Right ventricle myocardium inferior (tissue), 1 donor: ENCODE results near the gene FAM107B. TPM values are rescaled to one million over a fixed set of nuclear protein-coding genes. Genes with fewer than 3 reads are reported as not detected.
"Not testable (repeated sequence)": the region's sequence is repeated elsewhere in the genome, so short reads cannot be mapped to it uniquely, and the experiment has no call there.

ENCODE experiments used
- ATAC-seq: fragments of 200-7000 bp; cut with Tn5 transposase; one replicate; pipeline ENCODE4 v1.9.1; 2020; ENCODE audit warnings: mild to moderate bottlenecking, moderate library complexity
- DNase-seq: peaks from one replicate; pipeline ENCODE4 v3.0.0; 2021; ENCODE audit errors: missing footprints
- intact Hi-C: fragments of 100-400 bp; cut with DNase I; formaldehyde crosslinking; loops from one replicate; pipeline ENCODE4 v1.11.0; 2022
- total RNA-seq: library from RNA; stranded (reverse); fragmentation: NEBNext Ultra II Directional; extraction: Animal tissue kit (Norgen Biotek cat#: 25700); gene quantifications from one replicate; pipeline ENCODE4 v1.2.1, GENCODE V29; 2021
- donor health status: DM: no; HTN: yes; CAD: no; lungs with severe emphysema.

The FAM107B gene
- total RNA-seq, 1 donor from 2014 or later = 4.2 TPM

- no peak for DNase-seq
- no peak for ATAC-seq
- intact Hi-C loops = no loop called here
These were observed 73.2 kb downstream of the FAM107B start for GRCh38 chr10:14701466-14701865.

DNA sequence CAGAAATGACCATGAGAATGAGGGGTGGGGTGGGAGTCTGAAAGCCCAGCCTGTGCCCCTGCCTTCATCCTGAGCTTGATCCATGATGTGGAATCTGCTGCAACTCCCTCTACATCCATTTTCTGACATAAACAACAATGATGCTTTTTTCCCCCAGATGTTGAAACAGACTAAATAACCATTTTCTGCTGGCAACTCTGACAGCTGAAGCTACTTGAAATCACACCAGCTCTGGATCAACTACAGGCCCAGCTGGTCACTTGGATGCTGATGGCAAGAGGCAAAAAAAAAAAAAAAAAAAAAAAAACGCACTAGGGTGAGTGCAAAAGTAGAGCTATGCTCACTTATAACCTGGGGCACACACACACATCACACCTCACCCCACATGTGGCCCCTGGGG is 74.2 kb downstream of the FAM107B start:
- intact Hi-C loops = no loop called here
- ATAC-seq (no peak), DNase-seq (no peak)

GRCh38 chr10:14699482-14699881 is 75.2 kb downstream of the FAM107B start:
- no peak for ATAC-seq
- no peak for DNase-seq
- intact Hi-C loops = no loop called here

- ATAC-seq (no peak), DNase-seq (no peak)
- intact Hi-C loops = no loop called here
These were observed 75.9 kb downstream of the FAM107B start for GRCh38 chr10:14698829-14699170.

DNA sequence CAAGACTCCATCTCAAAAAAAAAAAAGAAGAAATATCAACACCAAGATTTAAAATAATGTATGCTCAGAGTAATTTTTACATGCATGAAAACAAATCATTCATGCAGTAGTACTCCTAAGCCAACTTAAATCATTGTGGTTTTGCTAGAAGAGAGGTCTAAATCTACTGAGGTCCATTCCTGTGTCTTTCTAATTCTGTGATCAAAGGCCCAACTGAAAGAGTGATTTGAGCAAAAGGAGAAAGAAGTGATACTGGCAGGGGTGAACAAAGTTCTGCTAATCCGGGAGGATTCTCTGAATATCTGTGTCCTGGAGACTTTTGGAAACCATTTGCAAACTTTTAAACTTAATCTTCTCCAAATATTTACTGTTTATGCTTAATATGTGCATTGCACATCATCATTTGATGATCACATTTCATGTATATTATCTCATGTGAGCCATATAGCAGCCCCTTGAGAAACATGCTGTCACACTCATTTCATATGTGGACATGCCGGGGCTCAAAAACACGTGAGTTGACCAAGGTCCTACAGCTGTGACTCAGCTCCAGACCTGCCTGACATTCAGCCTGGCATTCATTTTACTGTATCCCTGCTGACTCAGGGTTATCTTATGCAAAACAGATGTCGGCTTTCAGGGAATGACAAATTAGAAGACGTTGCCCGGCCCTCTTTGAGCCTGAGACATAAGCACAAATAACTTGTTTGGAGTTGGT is 76.4 kb downstream of the FAM107B start:
- ATAC-seq (no peak), DNase-seq (no peak)
- intact Hi-C loops = no loop called here

DNA sequence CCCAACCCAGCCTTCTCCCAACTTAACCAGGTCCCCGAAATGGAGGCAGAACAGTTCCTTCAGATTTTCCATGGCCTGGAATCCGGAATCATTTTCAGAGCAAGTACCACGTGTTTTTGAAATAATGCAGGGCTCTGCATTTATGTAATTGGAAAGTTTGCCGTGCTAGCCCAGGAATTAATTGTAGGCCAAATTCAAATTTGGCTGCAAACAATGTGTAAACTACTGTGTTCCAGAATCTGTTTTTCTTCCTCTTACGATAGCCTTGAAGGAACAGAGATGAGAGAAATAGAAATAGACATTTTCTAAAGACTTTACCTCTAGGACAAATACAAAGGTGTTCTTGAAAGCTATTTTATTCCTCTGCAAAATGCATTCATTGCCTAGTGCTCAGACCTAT is 77.4 kb downstream of the FAM107B start:
- DNase-seq (no peak), ATAC-seq (no peak)
- intact Hi-C loops = no loop called here

GRCh38 chr10:14696821-14697220 is 77.9 kb downstream of the FAM107B start:
- ATAC-seq = no peak
- intact Hi-C loops = no loop called here
- DNase-seq = no peak

DNA sequence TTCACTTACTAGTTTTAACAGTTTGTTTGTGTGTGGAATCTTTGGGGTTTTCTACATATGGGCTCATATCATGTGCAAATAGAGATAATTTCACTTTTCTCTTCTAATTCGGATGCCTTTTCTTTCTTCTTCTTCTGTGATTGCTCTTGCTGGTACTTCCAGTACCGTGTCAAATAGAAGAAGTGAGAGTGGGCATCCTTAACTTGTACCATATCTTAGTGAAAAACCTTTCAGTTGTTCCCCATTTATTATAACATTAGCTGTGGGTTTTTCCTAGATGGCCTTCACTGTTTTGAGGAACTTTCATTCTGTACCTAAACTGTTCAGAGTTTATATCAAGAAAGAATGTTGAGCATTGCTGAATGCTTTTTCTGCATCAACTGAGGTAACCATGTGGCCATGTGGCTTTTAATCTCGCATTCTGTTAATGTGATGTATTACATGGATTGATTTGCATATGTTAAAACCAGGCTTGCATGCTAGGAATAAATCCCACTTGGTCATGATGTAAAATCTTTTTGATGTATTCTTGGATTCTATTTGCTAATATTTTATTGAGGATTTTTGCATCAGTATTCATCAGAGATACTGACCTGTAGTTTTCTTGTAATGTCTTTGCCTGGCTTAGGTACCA is 78.7 kb downstream of the FAM107B start:
- ATAC-seq = no peak
- no peak for DNase-seq
- intact Hi-C loops = no loop called here

DNA sequence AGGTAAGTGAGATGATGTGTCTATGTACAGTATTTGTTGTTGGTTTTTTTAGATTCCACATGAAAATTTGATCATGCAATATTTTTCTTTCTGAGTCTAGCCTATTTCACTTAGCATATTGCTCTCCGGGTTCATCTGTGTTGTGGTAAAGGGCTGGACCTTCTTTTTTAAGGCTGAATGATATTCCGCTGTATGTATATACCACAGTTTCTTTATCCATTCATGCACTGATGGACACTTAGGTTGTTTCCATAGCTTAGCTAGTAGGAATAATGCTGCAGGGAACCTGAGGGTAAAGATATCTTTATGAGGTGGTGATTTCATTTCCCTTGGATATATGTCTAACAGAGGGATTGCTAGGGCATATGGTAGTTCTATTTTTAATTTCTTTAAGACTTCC is 80.8 kb downstream of the FAM107B start:
- DNase-seq (no peak), ATAC-seq (no peak)
- intact Hi-C loops = no loop called here

GRCh38 chr10:14692344-14693076 is 82.2 kb downstream of the FAM107B start:
- no peak for DNase-seq
- no peak for ATAC-seq
- intact Hi-C loops = no loop called here

DNA sequence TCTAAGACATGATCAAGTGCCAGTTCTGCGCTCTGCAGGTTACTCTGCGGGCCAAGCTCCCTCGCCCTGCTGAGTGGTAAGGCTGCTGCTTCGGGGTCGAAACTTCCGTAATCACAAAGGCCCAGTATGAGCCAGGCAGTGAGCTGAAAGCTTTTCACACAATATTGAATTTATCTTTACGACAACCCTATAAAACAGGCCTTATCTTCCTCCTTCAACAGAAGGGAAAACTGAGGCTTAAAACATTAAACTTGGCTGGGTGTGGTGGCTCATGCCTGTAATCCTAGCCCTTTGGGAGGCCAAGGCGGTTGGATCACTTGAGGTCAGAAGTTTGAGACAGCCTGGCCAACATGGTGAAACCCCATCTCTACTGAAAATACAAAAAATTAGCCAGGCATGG is 83.3 kb downstream of the FAM107B start:
- no peak for DNase-seq
- no peak for ATAC-seq
- intact Hi-C loops = no loop called here

DNA sequence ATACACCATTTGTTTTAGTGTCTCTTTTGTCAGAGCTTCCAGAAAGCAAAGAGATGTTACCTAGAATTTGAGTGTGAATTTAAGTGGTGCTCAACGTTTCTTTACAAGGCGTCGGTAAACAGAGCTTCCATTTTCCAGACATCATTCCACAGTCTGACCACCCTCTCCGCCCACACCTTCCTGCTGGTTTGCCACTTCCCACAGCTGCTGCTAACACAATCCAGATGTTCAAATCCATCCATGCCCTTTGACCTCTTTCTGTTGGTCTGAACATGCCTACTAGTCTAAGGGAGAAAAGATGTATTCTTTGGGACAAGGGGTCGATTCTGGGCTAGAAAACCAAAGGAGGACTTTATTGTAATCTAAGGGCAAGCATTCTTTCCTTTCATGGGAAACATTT is 86.1 kb downstream of the FAM107B start:
- ATAC-seq (no peak), DNase-seq (no peak)
- intact Hi-C loops = no loop called here

- ATAC-seq, DNase-seq, intact Hi-C loops: not testable (repeated sequence)
These were observed 86.5 kb downstream of the FAM107B start for GRCh38 chr10:14688189-14688588.

- ATAC-seq = no peak
- intact Hi-C loops = no loop called here
- no peak for DNase-seq
These were observed 87.4 kb downstream of the FAM107B start for GRCh38 chr10:14687340-14687739.

- intact Hi-C loops = no loop called here
- ATAC-seq (no peak), DNase-seq (no peak)
These were observed 88.3 kb downstream of the FAM107B start for GRCh38 chr10:14686356-14686755.

GRCh38 chr10:14684354-14684753 is 90.3 kb downstream of the FAM107B start:
- intact Hi-C loops = no loop called here
- peak; percentile 60 for ATAC-seq
- DNase-seq = no peak

DNA sequence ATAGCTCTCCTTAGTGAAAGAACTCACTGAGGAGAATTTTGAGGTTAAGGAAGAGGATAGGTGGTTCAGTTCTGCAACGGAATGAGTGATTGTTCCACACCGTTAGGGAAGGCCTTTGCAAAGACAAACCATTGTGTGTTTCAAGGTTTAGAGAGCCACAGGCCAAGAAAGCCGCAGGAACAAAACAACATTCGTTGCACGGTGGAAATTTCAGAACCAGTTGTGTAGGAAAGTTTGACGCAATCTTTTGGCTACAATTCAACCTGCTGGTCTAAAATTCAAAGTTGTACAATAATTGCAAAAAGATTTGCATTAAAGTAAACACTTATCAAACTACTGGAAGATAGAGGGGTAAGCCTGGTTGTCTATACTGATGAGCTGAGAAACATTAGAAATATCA is 91.4 kb downstream of the FAM107B start:
- intact Hi-C loops = no loop called here
- no peak for DNase-seq
- ATAC-seq = no peak

DNA sequence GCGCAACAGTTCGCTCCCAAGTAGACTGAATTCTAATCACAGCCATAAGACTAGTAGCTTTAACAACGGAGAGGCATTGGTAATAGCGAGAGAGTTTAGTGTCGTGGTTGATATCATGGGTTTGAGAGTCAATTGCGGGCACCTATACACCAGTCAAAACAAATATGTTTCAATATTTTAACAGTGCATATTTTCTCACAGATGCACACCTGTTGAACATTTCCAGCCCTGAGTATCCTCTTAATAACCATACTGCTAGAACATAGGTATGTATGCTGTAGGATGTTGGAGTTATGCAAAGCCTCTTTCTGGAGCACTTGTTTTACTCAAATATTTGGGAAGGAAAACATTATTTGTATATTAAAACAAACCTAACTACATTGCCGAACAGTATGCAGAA is 92.9 kb downstream of the FAM107B start:
- ATAC-seq = no peak
- no peak for DNase-seq
- intact Hi-C loops = no loop called here

- DNase-seq (no peak), ATAC-seq (no peak)
- intact Hi-C loops = no loop called here
These were observed 93.4 kb downstream of the FAM107B start for GRCh38 chr10:14681305-14681704.

GRCh38 chr10:14678637-14679036 is 96.1 kb downstream of the FAM107B start:
- DNase-seq (no peak), ATAC-seq (no peak)
- intact Hi-C loops = no loop called here
